HG03039 (cell line): ENCODE results near the gene MLLT11.
"Not testable (repeated sequence)": the region's sequence is repeated elsewhere in the genome, so short reads cannot be mapped to it uniquely, and the experiment has no call there.

Experiments
- ATAC-seq: cut with Tn5 transposase; IDR thresholded peaks from one replicate; pipeline ENCODE4 v1.9.1; 2021; ENCODE audit warnings: mild to moderate bottlenecking, moderate library complexity; ENCODE audit not compliant: unreplicated experiment

MLLT11 gene

DNA sequence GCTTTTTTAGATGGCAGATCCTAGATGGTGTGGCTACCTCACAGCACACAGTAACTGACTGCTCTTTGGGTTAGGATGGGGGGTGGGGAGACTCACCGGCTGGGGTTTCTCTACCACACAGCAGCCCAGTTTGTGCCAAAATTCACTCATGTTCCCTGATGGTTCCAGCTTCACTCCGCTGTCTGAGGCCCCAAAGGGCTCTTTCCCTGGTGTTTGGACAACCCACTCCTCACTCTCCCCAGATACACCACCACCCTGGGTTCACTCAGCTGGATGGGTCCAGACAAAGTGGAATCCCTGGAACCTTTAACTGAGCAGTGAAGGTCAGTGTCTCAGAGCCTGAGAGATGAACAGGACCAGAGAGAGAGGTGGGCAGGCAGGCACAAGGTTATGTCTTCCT, 4.6 kb upstream of the MLLT11 start:
- ATAC-seq, result no peak

GRCh38 chr1:151056149-151056548, 4.0 kb upstream of the MLLT11 start:
- no peak for ATAC-seq

GRCh38 chr1:151058692-151059091, 1.5 kb upstream of the MLLT11 start:
- ATAC-seq, result no peak

- ATAC-seq, result peak; percentile 71
Observed at GRCh38 chr1:151059109-151060006, 839 bp upstream of the MLLT11 start, which contains the start of gene CDC42SE1. Gene CDC42SE1, minus strand, starts transcription at chr1:151059622. Its CDS starts 3,892 bp downstream, at chr1:151055730.

GRCh38 chr1:151060657-151061421, 642 bp downstream of the MLLT11 start:
- ATAC-seq, result no peak

DNA sequence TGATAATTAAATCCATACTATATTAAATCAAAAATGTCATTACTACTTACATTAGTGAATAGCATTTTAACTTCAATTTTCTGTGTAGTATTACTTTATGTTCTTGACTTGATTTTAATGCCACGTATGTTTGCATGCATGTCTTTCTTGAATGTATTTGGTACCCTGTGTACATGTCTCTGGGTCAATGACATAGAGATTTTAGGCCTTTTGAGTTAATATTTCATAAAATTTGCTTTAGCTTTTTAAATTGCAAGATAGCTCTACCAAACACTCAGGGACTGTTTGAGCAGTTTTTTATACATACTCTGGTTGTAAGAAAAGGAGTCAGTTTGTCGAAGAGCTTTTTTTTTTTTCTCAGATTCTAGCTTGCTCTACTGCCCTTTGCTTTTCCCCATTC, 1.5 kb downstream of the MLLT11 start:
- ATAC-seq, result no peak

DNA sequence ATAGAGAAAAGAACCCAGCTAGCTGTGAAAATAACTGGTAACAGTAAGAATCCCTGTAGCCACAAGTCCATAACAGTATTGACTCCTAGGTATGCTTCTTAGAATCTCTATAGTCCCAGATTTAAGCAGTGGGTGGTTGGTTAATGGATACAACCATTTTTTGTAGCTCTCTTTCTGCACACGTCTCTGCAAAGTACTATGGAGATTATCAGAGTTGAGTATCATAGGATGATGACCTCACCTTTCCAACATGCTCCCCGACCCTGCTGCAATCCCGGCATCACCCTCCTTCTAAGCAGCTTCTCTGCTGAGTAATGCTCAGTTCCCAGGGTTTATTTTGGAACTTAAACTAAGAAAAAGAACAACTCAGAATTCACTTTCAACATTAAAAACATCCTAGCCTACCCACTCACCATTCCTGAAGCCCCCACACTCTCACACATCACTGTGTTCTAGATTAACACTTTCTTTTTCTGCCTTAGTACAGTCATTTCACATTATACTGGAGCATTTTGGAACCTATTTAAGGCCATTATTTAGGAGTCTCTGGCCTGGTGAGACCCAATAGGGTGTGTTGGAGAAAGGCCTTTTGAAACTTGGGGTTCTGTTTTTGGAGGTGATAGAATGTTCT, 2.7 kb downstream of the MLLT11 start:
- ATAC-seq, result no peak

- ATAC-seq, result no peak
Observed at GRCh38 chr1:151065089-151065645, 5.0 kb downstream of the MLLT11 start.

GRCh38 chr1:151067185-151067584, 7.0 kb downstream of the MLLT11 start:
- no peak for ATAC-seq

DNA sequence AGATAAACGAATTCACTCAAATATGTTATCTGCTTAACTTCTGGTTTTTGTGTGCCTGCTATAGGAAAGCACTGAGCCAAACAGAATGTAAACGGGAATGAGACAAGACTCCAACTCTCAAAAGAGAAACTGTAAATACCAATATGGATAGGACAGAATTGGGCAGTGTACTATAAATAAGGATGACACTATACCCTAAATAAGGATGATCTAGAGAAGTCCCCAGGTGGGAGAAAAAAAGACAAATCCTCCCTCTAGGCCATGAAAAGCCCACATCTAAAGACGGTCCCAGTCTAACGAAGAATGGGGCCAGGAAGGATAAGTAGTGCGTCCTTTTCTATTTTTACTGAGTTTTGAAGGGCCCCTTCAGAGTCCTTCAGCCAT, 8.9 kb downstream of the MLLT11 start:
- ATAC-seq, result no peak

DNA sequence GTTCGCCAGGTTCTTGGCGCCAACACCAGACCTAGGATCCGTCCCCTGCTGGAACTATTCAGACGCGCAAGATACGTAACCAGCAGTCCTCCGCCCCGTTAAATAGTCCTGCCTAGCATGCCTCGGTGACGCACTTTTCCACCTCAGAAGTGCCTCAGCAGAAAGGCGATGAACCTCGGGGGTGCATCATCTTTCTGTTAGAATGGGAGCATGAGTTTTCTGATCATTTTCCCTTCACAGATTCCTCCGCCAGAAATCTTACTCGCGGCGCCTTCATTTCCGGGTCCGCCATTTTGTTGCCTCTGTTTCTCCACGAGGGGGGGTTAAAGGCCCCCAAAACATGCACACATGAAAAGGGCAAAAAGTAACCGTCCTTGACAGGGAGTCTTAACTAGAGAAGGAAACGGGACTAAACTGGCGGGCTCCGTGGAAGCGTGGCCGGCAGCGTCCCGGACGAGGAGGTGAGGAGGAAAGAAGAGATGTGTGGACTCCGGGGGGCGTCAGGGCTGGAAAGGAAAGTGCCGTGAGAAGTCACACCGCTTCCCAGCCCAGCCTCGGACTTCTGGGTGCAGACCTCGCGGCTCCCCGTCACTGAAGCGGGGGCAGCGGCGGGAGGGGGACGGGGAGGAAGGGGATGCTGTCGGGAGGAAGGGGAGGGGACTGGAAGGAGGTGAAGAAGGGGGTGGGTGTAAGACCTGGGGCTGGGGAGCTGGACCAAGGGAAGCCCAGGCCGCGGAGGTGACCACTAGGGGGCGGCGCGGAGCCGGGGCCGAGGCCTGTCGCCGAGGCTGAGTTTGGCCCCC, 10.5 kb downstream of the MLLT11 start, which contains the start of gene GABPB2:
TSS of gene GABPB2 (plus strand) at position 288 of the 803 bp plus-strand sequence. CDS start 17,429 bp downstream, outside the sequence.
- ATAC-seq, result peak; percentile 71

DNA sequence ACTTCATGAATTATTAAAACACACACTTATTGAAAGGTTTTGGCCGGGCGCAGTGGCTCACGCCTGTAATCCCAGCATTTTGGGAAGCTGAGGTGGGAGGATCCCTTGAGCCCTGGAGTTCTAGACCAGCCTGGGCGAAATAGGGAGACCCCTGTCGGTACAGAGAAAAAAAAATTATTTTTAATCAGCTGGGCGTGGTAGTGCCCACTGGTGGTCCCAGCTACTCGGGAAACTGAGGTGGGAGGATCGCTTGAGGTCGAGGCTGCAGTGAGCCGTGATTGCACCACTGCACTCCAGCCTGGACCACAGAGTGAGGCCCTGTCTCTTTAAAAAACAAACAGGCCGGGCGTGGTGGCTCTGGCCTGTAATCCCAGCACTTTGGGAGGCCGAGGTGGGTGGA, 12.0 kb downstream of the MLLT11 start:
- no peak for ATAC-seq

DNA sequence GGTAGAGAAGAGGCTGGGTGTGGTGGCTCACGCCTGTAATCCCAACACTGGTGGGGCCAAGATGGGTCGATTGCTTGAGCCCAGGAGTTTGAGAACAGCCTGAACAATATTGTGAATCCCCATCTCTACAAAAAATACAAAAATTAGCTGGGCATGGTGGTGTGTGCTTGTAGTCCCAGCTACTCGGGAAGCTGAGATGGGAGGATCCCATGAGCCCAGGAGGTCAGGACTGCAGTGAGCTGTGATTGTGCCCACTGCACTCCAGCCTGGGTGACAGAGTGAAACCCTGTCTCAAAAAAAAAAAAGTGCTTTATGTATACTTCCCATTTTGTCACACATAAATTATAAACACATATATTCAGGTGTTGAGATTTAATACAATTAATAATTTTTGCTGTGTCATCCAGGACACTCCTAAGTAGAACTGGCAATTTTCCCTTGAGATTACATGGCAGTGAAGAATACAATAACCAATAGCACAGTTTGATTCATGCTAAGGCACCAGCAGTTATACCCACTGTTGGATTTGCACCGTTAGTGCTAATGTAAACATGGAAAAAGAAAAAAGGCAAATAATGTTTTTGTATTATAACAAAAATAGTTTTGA, 25.9 kb downstream of the MLLT11 start:
- ATAC-seq, result no peak

- ATAC-seq, result not testable (repeated sequence)
Observed at GRCh38 chr1:151097426-151097825, 37.2 kb downstream of the MLLT11 start.

DNA sequence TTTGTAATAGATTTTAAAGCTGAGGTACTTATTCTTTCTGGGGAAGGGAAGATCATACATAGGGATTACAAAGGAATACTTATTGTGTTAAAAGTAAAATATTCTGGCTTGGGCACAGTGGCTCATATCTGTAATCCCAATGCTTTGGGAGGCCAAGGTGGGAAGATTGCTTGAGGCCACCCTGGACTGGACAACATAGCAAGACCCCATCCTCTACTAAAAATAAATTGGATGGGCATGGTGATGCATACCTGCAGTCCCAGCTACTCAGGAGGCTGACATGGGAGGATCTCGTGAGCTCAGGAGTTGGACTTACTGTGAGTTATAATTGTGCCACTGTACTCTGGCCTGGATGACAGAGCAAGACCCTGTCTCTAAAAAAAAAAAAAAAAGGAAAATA, 37.9 kb downstream of the MLLT11 start:
- ATAC-seq, result no peak

DNA sequence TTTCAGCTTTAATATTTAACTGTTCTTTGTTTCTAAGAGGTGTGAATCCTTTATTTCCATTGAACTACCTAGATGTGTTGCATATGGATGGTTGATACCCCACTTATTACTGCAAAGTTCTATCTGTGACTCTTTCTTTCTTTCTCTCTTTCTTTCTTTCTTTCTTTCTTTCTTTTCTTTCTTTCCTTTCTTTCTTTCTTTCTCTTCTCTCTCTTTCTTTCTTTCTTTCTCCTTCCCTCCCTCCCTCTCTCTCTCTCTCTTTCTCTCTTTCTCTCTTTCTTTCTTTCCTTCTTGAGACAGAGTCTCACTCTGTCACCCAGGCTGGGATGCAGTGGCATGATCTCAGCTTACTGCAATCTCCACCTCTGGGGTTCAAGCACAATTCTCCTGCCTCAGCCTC, 44.4 kb downstream of the MLLT11 start:
- no peak for ATAC-seq

- no peak for ATAC-seq
Observed at GRCh38 chr1:151106894-151107293, 46.7 kb downstream of the MLLT11 start.

DNA sequence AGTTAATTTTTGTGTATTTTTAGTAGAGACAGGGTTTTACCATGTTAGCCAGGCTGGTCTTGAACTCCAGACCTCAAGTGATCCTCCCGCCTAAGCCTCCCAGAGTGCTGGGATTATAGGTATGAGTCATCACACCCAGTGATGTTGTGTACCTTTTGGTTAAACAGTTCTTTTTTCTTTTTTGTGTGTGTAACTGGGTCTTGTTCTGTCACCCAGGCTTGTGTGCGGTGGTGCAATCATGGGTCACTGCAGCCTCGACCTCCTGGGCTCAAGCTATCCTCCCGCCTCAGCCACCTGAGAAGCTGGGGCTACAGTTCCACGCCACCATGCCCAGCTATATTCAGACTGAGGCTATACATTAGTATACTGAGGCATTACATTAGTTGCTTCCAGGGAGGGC, 48.1 kb downstream of the MLLT11 start:
- no peak for ATAC-seq

DNA sequence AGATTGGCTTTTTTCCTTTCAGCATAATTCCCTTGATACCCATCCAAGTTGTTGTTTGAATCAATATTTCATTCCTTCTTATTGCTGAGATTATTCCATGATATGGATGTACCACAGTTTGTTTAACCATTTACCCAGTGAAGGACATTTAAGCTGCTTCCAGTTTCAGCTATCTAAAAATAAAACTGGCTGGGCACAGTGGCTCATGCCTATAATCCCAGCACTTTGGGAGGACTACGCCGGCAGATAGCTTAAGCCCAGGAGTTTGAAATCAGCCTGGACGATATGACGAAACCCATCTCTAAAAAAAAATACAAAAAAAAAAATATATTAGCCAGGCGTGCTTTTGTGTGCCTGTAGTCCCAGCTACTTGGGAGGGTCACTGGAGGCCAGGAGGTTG, 53.7 kb downstream of the MLLT11 start:
- no peak for ATAC-seq
